K562 (cell line): ENCODE measurements around the gene TMEM207. TPM values are rescaled to one million over a fixed set of nuclear protein-coding genes. Genes with fewer than 3 reads are reported as not detected.

Source experiments
- ETV1 ChIP-seq: fragments of 450-650 bp; conservative IDR thresholded peaks from 2 replicates; pipeline ENCODE4 v1.6.1; 2016; ENCODE audit warnings: missing genetic modification characterization, control low read depth, low read depth, missing compliant biosample characterization
- MCM3 ChIP-seq: fragments of 450-650 bp; IDR thresholded peaks from 2 replicates; pipeline ENCODE4 v1.6.1; 2016
- MEIS2 ChIP-seq: fragments of 450-650 bp; IDR thresholded peaks from 2 replicates; pipeline ENCODE4 v1.6.1; 2014; ENCODE audit warnings: mild to moderate bottlenecking; ENCODE audit not compliant: partially characterized antibody
- TGIF2 ChIP-seq: sonication (generic); formaldehyde crosslinking; IDR thresholded peaks from 2 replicates; pipeline ENCODE4 v1.8.1; 2022; ENCODE audit warnings: mild to moderate bottlenecking, missing genetic modification reagents, moderate library complexity
- ZBTB40 ChIP-seq, 2 experiments: fragments of 450-650 bp in 1 of 2; sonication (generic) in 1 of 2; formaldehyde crosslinking in 1 of 2; IDR thresholded peaks; 2 replicates each; pipeline versions ENCODE4 v1.7.1 to v1.9.0; 2016 to 2022; ENCODE audit warnings: inconsistent platforms in 1 of 2, mild to moderate bottlenecking in 1 of 2, missing genetic modification reagents in 1 of 2
- ZFP1 ChIP-seq: fragments of 450-650 bp; formaldehyde crosslinking; IDR thresholded peaks from 2 replicates; pipeline ENCODE4 v1.4.0; 2020; ENCODE audit warnings: mild to moderate bottlenecking, mixed read lengths
- ZNF12 ChIP-seq: sonication (generic); formaldehyde crosslinking; IDR thresholded peaks from 2 replicates; pipeline ENCODE4 v1.4.0; 2020; ENCODE audit warnings: mild to moderate bottlenecking, missing genetic modification reagents
- ZNF140 ChIP-seq: fragments of 250-450 bp; sonication (Bioruptor Pico); IDR thresholded peaks from 2 replicates; pipeline ENCODE4 v1.8.0; 2021; ENCODE audit warnings: moderate library complexity, mild to moderate bottlenecking, inconsistent platforms
- ZNF24 ChIP-seq: fragments of 450-650 bp; IDR thresholded peaks from 2 replicates; pipeline ENCODE4 v1.6.1; 2016
- polyA plus RNA-seq, 8 experiments: library from polyadenylated mRNA; depleted of rRNA in 4 of 8; stranded (reverse) in 5 of 8; unstranded in 3 of 8; fragments of >200 nt; fragmentation: Nextera tagmentation in 2 of 8; fragmentation: Illumina TruSeq in 1 of 8; extraction: Ambion mirVana in 2 of 8; extraction: Trizol in 1 of 8; gene quantifications; 2 replicates each; pipeline versions ENCODE4 v1.2.1 to v1.2.3, GENCODE V29; 2011 to 2014; ENCODE audit warnings: inconsistent platforms in 1 of 8, missing spikeins in 1 of 8
- total RNA-seq, 7 experiments: library from RNA; depleted of rRNA in 6 of 7; stranded (reverse); fragments of >200 nt in 6 of 7; fragmentation: Illumina TruSeq in 2 of 7; extraction: Trizol in 2 of 7; gene quantifications; 2 replicates each; pipeline versions ENCODE4 v1.2.1 to v1.2.3, GENCODE V29; 2011 to 2021; ENCODE audit warnings: low replicate concordance in 1 of 7

The TMEM207 gene
- total and polyA plus RNA-seq, 9 of the 15 experiments (the other 6 are each of a cell fraction or from before 2014, with no cell fraction given): 0.04 to 0.10 (median 0.04) TPM; not detected in 4

DNA sequence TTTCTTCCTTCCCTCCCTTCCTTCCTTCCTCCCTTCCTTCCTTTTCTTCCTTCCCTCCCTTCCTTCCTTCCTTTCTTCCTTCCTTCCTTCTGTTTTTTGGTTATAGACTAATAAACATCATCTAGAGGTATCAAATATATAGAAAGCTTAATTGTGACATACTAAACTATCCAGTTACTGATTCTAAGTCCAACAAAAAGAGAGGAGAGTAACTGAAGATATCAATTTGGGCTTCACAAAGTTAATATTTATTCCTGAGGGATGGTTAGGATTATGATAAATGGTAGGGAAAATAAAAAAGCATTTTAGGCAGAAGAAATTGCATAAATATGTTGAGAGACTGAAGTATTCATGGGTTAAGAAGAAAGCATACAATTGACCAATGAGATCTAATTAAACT is 69.5 kb downstream of the TMEM207 start (continued):
- TF ChIP-seq ZBTB40 (IDR thresholded peaks at IDR 0.05) (no peak), ZBTB40 (CRISPR knock-in tag; IDR thresholded peaks at IDR 0.05) (no peak), ZNF140 (CRISPR knock-in tag) (no peak), MEIS2 (no peak), ZNF24 (no peak), ZFP1 (CRISPR knock-in tag) (no peak), ZNF12 (CRISPR knock-in tag) (no peak), MCM3 (no peak), ETV1 (tag) (no peak), TGIF2 (CRISPR knock-in tag) (no peak)

Other genes starting within 250 kb of the TMEM207 start
- not detected in 2 replicates for gene CLDN1, start 127.5 kb downstream of the TMEM207 start, total RNA-seq (2014; rRNA removed)
- not detected in 2 replicates for gene CLDN1, start 127.5 kb downstream of the TMEM207 start, total RNA-seq (2014; rRNA removed; fragmentation: Illumina TruSeq; extraction: Trizol)
- not detected in 2 replicates for gene CLDN1, start 127.5 kb downstream of the TMEM207 start, total RNA-seq (2015; rRNA removed; fragmentation: Illumina TruSeq; extraction: Trizol)
- gene CLDN1, start 127.5 kb downstream of the TMEM207 start, total RNA-seq (2021): 0.16 and 0.34 TPM in 2 replicates
- not detected in 2 replicates for gene CLDN1, start 127.5 kb downstream of the TMEM207 start, polyA plus RNA-seq (2011; rRNA removed)
- gene CLDN1, start 127.5 kb downstream of the TMEM207 start, polyA plus RNA-seq (2014; fragmentation: Illumina TruSeq; extraction: Trizol): not detected in 2 replicates
- not detected for gene CLDN1, start 127.5 kb downstream of the TMEM207 start, polyA plus RNA-seq (2014; fragmentation: Nextera tagmentation; extraction: Ambion mirVana)
- gene CLDN1, start 127.5 kb downstream of the TMEM207 start, polyA plus RNA-seq (2014; rRNA removed): not detected in 2 replicates
- gene CLDN16, start 61.7 kb downstream of the TMEM207 start, total RNA-seq (2014; rRNA removed): not detected in 2 replicates
- gene CLDN16, start 61.7 kb downstream of the TMEM207 start, total RNA-seq (2014; rRNA removed; fragmentation: Illumina TruSeq; extraction: Trizol): 0.04 and 0.06 TPM in 2 replicates
- gene CLDN16, start 61.7 kb downstream of the TMEM207 start, total RNA-seq (2015; rRNA removed; fragmentation: Illumina TruSeq; extraction: Trizol): 0.04 TPM in 1 of 2 replicates, not detected in the other
- gene CLDN16, start 61.7 kb downstream of the TMEM207 start, total RNA-seq (2021): not detected in 2 replicates
- 0.11 TPM in 1 of 2 replicates, not detected in the other for gene CLDN16, start 61.7 kb downstream of the TMEM207 start, polyA plus RNA-seq (2011; rRNA removed)
- gene CLDN16, start 61.7 kb downstream of the TMEM207 start, polyA plus RNA-seq (2014; fragmentation: Illumina TruSeq; extraction: Trizol): not detected in 2 replicates
- not detected for gene CLDN16, start 61.7 kb downstream of the TMEM207 start, polyA plus RNA-seq (2014; fragmentation: Nextera tagmentation; extraction: Ambion mirVana)
- gene CLDN16, start 61.7 kb downstream of the TMEM207 start, polyA plus RNA-seq (2014; rRNA removed): 0.04 TPM in 1 of 2 replicates, not detected in the other
- gene IL1RAP, start 64.2 kb upstream of the TMEM207 start, total RNA-seq (2014; rRNA removed): 0.23 and 0.90 TPM in 2 replicates
- 1.0 and 1.2 TPM in 2 replicates for gene IL1RAP, start 64.2 kb upstream of the TMEM207 start, total RNA-seq (2014; rRNA removed; fragmentation: Illumina TruSeq; extraction: Trizol)
- 0.98 and 1.3 TPM in 2 replicates for gene IL1RAP, start 64.2 kb upstream of the TMEM207 start, total RNA-seq (2015; rRNA removed; fragmentation: Illumina TruSeq; extraction: Trizol)
- 0.62 and 1.3 TPM in 2 replicates for gene IL1RAP, start 64.2 kb upstream of the TMEM207 start, total RNA-seq (2021)
- 0.35 and 1.8 TPM in 2 replicates for gene IL1RAP, start 64.2 kb upstream of the TMEM207 start, polyA plus RNA-seq (2011; rRNA removed)
- gene IL1RAP, start 64.2 kb upstream of the TMEM207 start, polyA plus RNA-seq (2014; fragmentation: Illumina TruSeq; extraction: Trizol): 0.84 and 1.1 TPM in 2 replicates
- under 1 TPM; 0.23 to 0.36 TPM for gene IL1RAP, start 64.2 kb upstream of the TMEM207 start, polyA plus RNA-seq (2014; fragmentation: Nextera tagmentation; extraction: Ambion mirVana)
- gene IL1RAP, start 64.2 kb upstream of the TMEM207 start, polyA plus RNA-seq (2014; rRNA removed): 0.47 and 0.88 TPM in 2 replicates